ENCODE measurements around the gene SETD2.

DNA sequence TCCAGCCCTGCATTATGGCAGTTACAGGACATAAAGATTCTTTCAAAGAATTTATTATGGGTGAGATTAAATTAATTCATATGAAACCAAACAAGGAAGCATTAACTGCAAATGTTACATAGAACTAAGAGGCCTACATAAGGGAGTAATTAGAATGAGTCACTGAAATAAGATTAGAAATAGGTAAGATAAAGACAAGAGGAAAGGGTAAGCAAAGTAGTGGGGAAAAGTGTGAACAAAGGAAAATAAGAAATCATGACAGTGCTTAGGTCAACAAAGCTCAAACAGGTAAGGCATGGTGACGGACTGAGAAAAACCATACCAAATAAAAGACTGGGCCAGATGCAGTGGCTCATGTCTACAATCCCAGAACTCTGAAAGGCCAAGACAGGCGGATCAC lies 74.3 kb downstream of the SETD2 start:
- TF ChIP-seq CTCF (IDR thresholded peaks at IDR 0.05; ENCODE audit: low read depth, low read length, missing input control): no peak
- no peak for TF ChIP-seq YY1 (IDR thresholded peaks at IDR 0.05)
